HG03066 (cell line): ENCODE results near the gene EPHA10.
"Not testable (repeated sequence)": the region's sequence is repeated elsewhere in the genome, so short reads cannot be mapped to it uniquely, and the experiment has no call there.

Experiments
- ATAC-seq: cut with Tn5 transposase; IDR thresholded peaks from one replicate; pipeline ENCODE4 v1.9.1; 2021; ENCODE audit warnings: low read depth; ENCODE audit not compliant: unreplicated experiment

The EPHA10 gene

DNA sequence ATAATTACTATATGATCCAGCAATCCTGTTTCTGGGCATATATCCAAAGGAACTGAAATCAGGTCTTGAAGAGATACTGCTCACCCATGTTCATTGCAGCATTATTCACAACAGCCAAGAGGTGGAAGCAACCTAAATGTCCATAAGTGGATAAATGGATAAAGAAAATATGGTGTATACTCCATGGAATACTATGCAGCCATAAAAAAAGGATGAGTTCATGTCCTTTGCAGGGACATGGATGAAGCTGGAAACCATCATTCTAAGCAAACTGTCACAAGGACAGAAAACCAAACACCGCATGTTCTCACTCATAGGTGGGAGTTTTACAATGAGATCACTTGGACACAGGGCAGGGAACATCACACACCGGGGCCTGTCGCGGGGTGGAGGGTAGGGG, 26.3 kb downstream of the EPHA10 start:
- not testable (repeated sequence) for ATAC-seq

DNA sequence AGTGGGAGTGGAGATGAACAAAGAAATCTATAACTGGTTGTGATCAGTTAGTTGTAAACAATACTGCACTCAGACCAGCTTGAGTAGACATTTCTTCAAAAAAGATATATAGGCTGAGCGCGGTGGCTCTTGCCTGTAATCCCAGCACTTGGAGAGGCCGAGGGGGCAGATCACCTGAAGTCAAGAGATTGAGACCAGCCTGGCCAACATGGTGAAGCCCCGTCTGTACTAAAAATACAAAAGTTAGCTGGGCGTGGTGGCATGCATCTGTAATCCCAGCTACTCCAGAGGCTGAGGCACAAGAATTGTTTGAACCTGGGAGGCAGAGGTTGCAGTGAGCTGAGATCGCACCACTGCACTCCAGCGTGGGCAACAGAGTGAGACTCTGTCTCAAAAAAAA, 26.9 kb downstream of the EPHA10 start:
- ATAC-seq, result not testable (repeated sequence)

DNA sequence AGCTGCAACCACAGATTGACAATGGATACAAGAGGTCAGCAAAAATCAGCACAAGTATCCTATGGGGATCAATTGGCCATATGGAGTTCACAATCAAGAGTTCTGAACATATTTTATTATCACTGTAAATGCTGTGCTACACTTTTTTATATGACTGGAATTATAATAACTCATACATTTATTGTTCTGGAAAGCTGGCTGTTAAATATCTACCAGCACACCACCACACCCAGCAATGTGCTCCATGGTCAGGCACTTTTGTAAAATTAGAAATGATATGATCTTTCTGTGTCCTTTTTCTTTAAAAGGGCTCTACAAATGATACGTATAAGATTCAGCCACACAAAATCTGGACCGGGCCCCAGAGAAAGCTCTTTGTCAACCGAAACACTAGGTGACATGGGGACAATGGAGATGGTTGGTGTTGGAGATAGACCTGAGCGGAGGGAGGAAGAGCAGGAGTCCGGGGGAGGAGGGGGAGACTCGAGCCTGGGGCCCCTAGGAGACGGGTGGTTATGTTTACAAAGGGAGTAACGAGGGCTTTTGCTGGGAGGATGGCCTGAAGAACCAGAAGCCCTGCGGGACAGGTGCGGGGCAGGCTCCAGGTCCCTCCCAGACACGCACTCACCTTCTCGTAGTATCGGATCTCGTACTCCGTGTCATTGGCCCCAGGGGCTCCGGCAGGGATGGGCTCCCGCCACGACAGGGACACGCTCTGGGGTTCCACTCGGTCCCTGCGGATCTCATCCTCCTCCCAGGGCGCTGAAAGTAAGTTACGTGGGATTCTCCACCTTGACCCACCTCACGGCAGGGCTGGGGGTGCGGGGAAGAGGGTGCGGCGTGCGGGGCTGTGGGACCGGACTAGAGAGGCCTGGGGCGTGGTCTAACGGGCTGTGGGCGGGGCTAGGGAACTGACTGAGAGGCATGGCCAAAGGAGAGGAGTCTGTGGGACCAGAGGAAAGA, 30.0 kb downstream of the EPHA10 start:
- ATAC-seq, result no peak

DNA sequence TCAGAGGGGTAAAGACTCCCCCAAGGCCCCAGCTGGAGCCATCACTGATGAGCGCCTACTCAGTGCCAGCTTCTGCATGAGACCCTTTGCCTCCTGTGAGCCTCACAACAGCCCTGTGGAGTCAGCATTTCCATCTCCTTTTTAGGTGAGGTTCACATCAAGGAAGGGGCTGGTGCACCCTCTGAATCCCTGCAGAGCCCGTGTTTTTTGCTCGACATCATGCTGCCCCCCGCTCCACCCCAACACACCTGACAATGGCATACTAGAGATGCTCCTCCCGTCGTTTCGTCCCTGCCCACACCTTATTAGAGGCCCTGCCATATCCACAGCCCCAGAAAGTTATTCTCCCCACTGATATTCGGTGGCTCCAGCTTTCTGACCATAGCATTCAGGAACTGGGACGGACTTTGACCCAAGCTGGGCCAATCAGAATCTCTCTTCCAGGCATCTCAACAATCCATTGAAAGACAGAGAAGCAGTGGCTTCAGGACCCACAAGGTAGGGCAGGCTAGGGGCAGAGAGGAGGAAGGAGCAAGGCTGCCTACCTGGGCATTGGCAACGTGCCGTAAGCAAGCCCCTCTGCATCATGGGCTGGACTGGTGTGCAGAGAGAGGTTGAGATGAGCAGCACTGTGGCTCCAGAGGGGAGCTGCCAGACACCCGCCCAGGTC, 32.7 kb downstream of the EPHA10 start:
- no peak for ATAC-seq

DNA sequence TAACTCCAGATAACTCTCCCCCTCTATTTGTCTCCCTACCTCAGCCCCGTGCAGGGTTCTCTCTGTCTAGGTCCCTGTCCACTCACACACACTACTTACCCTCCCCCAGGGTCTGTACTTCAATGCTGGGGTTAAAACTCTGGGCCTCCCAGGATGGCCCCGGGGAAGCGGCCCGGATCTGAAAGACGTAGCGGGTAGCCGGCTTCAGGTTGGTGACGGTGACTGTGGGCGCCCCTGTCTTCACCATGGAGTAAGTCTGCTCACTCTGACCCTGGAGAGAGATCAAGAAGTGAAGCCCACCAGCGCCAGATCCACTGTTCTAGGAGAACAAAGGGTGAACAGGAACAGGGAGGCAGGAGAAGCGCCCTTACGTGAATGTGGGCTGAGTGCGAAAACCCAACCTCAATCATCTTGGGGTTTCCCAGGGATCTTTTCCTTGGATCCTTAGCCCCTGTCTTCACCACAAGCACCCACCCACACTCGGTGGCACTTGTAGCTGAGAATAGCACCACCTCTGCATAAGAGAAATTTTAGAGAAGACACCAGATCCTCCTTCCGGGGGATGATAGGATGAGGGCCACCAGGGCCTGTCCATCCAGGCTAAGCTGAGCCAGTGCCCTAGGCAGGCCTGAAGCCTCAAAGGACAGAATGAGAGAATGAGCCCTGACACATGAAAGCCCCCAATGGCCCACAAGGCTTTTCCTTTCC, 33.5 kb downstream of the EPHA10 start:
- no peak for ATAC-seq

DNA sequence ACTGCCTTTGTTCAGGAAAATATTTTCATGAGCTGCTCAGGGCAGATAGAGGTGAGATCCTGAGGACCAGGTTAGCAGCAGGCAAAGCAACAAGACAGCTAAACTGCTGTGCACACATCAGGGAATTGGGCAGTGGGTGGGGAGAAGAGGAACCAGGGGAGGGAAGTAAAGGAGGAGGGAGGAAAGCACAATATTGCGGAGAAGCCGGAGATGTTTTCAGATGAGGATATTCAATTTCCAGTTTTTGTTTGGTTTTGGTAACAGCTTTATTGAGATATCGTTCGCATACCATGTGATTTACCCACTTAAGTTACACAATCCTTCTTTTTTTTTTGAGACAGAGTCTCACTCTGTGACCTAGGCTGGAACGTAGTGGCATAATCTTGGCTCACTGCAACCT, 34.5 kb downstream of the EPHA10 start:
- ATAC-seq, result no peak

DNA sequence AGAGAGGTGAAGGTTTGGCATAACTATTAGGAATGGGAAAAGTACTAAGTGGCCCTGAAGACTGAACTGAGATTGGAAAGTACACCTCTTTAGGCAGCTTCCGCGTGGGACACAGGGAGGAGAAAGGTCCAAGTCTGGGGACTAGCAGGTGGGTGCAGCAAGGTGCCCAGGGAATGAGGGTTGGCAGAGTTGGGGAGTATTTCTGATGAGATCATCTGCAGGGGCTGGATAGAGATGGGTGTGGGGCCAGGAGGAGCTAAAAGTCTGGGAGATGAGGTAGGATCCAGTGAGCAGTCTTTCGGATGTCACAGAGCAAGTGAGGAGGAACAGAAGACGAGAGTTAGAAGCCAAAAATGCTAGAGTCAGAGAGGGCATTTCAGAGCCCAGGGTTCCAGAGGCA, 36.5 kb downstream of the EPHA10 start:
- no peak for ATAC-seq

DNA sequence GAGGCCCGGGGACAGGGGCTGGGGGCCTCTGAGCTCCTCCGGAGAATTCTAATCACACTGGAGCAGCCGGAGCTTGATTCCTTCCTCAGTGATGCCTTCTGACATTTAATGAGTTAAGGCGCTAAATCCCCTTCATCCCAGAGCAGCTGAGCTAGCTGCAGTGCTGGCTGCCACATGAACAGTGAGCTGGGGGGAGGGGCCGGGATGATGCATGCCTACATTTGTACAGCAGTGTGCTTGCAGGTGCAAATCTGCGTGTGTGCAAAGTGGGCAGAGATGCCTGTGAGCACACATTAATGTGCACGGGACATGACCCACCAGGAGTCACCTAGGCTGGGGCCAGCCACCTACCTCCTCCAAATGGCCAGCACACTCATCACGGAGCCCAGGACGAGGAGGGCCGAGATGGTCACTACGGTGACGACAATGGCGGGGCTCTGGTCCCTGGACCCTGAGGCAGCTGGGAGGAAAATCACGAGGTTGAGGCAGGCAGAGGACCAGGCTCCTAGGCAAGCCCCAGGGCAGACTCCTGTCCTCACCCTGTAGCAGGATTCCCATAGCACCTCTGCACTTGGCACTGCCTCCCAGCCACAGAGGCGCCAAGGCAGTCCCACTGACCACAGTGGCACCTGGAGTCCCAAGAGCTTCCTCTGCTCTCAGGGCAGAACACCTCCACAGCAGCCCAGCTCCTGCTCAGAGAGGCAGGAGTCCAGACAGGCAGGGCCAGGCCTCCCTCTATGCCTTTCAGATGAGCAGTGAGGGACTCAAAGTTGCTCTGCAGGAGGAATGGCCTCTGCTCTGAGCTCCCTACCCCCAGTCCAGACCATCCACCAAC, 38.0 kb downstream of the EPHA10 start:
- no peak for ATAC-seq

DNA sequence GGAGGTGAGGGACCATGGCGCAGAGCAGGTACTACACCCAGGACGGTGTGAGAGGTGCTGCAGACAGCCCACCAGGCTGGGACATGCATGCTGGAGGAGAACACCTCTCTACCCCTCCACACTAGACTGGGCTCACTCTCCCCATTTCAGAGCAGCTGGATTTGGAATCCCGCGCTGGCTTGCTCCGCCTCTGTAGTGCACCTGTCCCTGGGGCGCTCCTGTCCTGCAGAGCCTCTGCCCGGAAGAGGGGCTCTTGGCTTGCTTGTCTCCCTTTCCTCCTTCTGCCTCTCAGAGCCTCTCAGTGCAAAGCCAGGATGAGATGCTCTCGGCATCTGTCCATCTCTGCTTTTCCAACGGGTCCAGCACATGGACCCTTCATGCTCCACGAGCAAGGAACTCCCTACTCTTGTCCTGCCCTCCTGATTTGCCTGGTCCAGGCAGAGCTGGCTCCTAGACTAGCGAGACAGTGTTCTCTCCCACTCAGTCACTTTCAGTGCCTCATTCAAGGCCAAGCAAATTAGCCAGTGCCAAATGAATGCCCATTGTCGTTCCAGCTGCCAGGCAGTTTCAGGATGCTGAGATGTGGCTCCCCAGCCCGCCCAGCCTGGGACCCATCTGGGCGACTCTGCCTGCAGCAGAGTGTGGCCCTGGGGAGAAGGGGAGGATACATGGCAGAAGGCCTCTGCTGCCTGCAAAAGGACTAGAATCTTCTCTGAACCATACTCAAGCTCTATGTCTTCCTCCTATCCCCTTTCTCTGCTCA, 38.9 kb downstream of the EPHA10 start:
- no peak for ATAC-seq

DNA sequence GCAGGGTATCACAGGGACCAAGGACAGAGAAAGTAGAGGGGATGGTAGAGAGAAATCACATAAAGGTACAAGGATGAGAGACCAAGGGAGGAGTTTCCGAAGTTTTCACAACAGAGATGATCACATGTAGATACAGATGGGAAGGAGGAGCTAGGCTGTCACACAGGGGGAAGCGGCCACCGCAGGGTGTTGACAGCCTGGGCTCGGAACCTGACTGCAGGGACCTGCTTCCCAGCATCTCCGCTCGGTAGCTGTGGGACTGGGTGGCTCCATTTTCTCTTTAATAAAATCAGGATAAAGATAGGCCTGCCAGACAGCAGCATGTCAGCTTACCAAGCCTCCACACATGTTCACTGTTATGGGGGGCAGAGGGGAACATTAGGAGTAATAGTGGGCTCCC, 40.3 kb downstream of the EPHA10 start:
- ATAC-seq, result no peak

DNA sequence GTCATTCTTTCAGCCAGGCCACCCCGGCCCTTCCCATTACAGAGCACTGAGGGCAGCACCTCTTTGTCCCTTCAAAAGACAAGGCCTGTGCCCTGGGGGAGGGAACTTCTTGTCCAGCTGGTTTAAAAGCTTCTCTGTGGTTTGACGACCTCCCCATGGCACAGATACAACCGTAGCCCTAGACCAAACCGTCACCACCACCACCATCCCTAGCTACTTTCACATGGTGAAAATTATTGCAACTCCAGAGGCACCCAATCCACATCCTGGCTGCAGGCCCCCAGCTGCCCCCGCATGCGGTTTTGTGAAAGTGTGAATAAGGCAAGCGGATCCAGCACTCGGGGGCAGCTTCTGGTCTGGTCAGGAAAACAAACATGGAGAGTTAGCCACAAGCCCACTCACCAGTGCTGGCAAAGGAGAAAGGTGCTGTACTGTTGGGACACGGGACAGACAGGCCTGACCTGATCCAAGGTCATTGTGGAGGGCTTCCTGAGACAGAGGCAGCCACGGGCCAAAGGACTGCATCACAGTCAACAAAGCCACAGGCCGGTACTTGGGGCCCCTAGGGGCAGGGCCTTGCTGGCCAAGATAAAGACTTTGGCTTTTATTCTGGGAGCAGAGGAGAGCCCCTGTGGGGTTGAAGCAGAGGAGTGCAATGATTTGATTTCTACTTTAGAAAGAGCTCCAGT, 41.4 kb downstream of the EPHA10 start:
- ATAC-seq, result no peak

DNA sequence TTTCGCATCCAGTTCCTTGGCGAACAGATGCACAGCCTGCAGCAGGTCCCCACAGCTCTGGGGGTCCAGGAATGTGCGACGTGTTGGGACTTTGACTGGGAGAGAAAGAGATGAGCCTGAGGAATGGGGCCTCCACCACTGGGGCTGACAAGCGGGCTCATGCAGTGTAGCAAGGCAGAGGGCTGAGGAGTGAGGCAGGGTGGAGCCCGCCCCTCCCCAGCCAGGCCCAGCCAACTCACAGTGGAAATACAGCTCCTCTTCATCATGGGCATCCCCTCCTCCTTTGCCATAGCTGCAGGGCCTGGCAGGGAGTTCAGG, 41.9 kb downstream of the EPHA10 start:
- no peak for ATAC-seq

DNA sequence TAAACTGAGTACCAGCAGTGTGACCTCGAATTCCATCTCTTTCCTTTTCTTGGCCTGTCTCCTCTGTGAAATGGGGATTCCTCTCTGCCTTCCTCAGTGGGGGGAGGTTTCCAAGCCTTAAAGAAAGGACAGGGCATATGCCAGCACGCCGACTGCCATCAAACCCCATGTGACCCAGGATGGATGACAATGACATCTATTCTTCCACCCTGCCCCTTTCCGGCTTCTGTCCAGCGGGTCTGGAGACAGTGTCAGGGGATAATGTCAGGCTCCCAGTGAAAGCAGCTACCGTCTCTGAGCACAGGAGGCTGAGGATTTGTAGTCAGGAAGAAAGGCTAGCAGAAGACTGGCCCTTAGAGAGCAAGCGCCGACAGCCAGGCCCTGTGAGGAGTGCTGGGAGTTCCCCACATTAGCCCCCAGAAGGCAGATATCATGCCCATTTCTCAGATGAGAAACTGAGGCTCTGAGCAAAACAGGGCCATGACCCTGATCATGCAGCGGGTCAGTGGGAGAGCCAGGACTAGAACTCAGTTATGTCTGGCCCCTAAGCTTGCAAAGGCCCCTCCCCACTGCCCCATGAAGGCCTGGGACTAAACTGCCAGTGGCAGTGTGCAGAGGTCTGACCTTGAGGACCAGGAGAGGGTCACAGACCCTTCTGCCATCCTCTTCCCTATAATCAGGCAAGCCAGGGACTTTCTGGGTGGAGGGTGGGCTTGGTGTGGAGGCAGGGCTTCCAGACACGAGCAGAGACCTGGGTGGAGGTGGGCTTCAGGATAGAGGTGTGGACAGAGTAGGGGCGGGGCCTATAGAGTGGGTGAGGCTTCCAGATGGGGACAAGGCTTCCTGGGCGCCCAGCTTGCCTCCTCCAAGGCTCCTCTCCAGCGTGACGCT, 42.5 kb downstream of the EPHA10 start:
- ATAC-seq, result no peak

DNA sequence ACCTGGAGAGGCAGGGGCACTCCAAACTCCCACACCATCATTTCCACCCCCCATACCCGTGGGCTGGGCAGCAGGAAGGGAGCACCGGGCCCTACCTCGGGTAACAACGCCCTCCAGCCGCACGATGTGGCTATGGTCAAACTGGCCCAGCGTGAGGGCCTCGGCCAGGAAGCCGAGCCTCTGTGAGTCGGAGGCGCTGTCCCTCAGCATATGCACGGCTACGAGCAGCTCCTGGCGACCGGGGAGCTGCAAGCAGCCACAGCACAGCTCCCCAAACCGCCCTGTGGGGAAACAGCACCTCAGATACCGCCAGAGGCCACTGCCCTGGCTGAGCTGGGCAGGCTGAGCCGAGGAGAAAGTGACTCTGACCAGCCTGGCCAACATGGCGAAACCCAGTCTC, 43.4 kb downstream of the EPHA10 start:
- no peak for ATAC-seq

DNA sequence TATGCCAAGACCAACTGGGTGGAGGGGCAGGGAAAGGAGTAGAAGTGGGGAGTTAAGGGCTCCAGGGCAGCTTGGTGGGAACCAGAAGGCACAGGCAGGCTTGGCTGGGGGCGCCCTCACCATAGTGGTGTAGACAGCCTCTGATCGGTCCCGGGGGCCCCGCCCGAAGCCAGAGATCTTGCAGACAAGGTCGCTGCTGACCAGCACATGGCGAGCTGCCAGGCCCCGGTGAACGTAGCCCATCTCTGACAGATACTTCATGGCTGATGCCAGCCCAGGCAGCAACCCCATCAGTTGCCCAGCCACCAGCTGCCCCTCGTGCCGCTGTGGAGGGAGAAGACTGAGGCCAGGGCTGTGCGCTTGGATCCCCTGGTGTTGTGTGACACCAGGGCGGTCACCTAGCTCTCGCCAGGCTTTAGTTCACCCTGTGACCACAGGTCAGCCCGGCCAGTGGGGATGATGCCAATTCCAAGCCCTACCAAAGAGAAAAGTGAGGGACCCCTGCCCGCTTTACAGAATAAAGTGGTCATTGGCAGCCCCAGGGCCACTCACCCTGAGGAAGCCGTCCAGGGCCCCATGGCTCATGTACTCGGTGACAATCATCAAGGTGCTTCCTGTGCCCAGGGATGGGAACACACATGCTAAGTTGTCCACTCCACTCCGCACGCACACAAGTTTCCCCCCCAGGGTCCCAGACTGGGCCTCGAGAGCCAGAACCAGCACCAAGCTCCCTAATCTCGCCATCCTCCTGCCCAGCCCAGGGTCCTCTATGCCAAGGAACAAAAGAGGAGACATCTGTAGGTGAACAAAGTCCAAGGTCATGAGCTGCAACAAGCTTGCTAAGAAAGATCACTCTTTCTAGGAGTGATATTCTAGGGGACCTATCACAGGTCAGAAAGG, 44.4 kb downstream of the EPHA10 start:
- ATAC-seq, result no peak

DNA sequence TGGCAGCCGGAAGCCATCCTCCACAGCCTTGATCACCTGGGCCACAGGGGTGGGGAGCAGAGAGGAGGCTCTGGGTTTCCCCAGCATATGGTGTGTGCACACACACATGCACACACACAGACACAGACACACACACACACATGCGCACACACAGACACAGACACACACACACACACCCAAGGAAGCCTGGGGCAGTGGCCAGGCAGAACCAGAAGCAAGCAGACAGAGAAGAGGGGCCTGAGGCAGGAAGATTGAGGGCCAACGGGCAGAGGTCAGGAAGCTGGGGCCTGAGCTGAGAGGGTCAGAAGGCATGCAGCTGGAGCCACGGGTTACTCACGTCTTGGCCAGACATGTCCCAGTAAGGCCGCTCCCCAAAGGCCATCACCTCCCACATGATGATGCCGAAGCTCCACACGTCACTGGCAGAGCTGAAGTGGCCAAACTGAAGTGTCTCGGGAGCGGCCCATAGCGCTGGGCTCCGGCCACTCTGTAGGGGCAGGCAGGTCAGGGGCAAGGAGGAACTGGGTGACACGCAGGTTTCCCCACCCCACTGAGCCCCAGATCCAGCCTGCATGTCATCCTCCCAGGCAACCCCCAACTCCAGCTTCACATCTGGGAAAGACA, 45.2 kb downstream of the EPHA10 start:
- ATAC-seq, result no peak
